Measurements from ENCODE around the gene CAMK1D.
A peak's percentile ranks its signal among the peaks of the same experiment; 100 is the strongest.

CAMK1D gene

DNA sequence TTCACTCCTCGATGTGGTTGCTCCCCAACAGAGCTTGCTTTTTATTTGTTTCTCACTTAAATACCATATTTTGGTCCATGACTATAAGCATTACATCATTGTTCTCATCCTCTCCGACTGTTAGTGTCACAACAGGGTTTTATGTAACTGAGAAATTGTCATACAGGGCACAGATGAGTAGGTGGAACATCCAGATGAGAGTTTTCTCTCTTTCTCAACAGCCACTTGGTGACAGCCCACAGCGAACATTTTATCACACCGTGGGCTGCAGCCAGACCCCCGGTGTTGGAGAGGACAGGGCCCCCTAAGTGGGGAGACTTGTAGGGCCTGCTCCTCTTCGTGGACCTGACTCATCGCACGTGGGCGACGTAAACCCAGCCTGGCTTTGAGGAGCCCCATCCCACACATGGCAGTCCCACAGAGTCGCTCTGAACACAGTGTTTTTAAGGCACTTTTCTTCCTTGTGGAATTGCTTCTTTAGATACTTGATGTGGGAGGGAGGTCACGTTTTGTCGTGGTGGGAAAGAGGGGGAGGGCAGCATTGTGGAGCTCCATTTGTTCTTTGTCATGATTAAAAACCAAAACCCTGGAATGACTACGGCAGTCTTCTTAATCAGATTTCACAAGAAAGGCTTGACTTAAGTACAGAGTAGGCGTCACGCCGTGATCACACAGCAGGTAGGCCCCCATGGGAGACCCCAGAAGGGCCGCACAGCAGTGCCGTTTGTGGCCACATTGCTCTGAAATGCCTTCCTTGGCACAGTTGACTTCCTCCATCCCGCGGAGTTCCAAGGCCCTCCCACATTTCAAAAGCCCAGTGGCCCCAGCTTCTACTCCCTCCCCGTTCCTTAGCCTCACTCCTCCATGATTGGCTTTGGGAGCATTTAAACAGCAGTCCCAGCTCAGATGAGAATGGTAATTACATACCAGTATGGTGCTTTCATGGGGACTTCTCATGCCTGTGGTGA is 431.6 kb downstream of the CAMK1D start:
- no peaks in the 10 kb centered on the region for H4K20me1 ChIP-seq (ENCODE audit: insufficient read depth, low read length)
- no peaks in the 10 kb centered on the region for H3K9me3 ChIP-seq (ENCODE audit: low read length)
- no peak overlapping the region for H3K4me3 ChIP-seq (ENCODE audit: low read depth, low read length, poor library complexity, severe bottlenecking)
- no peak overlapping the region for H3K9ac ChIP-seq (ENCODE audit: low read length)
- no peaks in the 10 kb centered on the region for H3K36me3 ChIP-seq (ENCODE audit: insufficient read depth, low read length)
- TF ChIP-seq CTCF (IDR thresholded peaks at IDR 0.05; ENCODE audit: low read length) = no peak
- TF ChIP-seq EZH2 (IDR thresholded peaks at IDR 0.05; ENCODE audit: borderline replicate concordance, low read length) = no peak
- no peak overlapping the region for H3K4me2 ChIP-seq (ENCODE audit: low read length)
- no peak overlapping the region for H2AFZ ChIP-seq (ENCODE audit: low read length)
- no peaks in the 10 kb centered on the region for H3F3A ChIP-seq (ENCODE audit: insufficient read depth, low read length)
- H3K27me3 ChIP-seq (ENCODE audit: insufficient read depth, low read length) = no peaks in the 10 kb centered on the region
- H3K9me2 ChIP-seq (ENCODE audit: low read depth, low read length) = no peaks in the 10 kb centered on the region
- no peak overlapping the region for H3K27ac ChIP-seq (ENCODE audit: low read depth, low read length, poor library complexity, severe bottlenecking)
- no peaks in the 10 kb centered on the region for H3K4me1 ChIP-seq (ENCODE audit: insufficient read depth, low read length, severe bottlenecking)
- no peaks in the 10 kb centered on the region for H3K79me2 ChIP-seq (ENCODE audit: insufficient read depth, low read length)

- H2AFZ ChIP-seq (ENCODE audit: low read length) = no peak overlapping the region
- no peaks in the 10 kb centered on the region for H3K36me3 ChIP-seq (ENCODE audit: insufficient read depth, low read length)
- no peaks in the 10 kb centered on the region for H3K9me2 ChIP-seq (ENCODE audit: low read depth, low read length)
- no peaks in the 10 kb centered on the region for H3F3A ChIP-seq (ENCODE audit: insufficient read depth, low read length)
- no peak overlapping the region for H3K27ac ChIP-seq (ENCODE audit: low read depth, low read length, poor library complexity, severe bottlenecking)
- TF ChIP-seq EZH2 (IDR thresholded peaks at IDR 0.05; ENCODE audit: borderline replicate concordance, low read length) = no peak
- no peak overlapping the region for H3K4me2 ChIP-seq (ENCODE audit: low read length)
- H3K4me3 ChIP-seq (ENCODE audit: low read depth, low read length, poor library complexity, severe bottlenecking) = no peak overlapping the region
- no peaks in the 10 kb centered on the region for H3K4me1 ChIP-seq (ENCODE audit: insufficient read depth, low read length, severe bottlenecking)
- no peaks in the 10 kb centered on the region for H3K27me3 ChIP-seq (ENCODE audit: insufficient read depth, low read length)
- no peaks in the 10 kb centered on the region for H3K9me3 ChIP-seq (ENCODE audit: low read length)
- H3K79me2 ChIP-seq (ENCODE audit: insufficient read depth, low read length) = no peaks in the 10 kb centered on the region
- no peak overlapping the region for H3K9ac ChIP-seq (ENCODE audit: low read length)
- no peaks in the 10 kb centered on the region for H4K20me1 ChIP-seq (ENCODE audit: insufficient read depth, low read length)
These were observed 432.6 kb downstream of the CAMK1D start for GRCh38 chr10:12781976-12782375.

DNA sequence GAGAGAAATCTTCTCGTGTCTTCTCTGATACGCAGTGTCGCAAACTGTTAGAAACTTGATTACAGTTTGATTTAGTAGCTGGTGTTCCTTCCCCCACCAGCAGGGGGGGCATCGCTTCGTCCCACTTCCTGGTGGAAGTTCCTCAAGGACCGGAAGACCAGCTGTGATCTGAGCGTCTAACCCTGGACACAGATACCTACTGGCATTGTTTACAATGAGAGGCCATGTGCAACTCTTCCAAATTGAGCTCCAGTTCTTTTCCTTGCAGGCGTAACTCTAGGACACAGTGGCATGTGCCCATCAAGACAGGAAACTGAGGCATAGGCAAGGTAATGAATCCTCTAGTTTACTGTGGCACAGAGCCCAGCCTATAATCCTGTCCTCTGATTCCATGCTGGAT is 433.2 kb downstream of the CAMK1D start:
- H3K36me3 ChIP-seq (ENCODE audit: insufficient read depth, low read length) = no peaks in the 10 kb centered on the region
- H3K9me2 ChIP-seq (ENCODE audit: low read depth, low read length) = no peaks in the 10 kb centered on the region
- H2AFZ ChIP-seq (ENCODE audit: low read length) = no peak overlapping the region
- H3K27ac ChIP-seq (ENCODE audit: low read depth, low read length, poor library complexity, severe bottlenecking) = no peak overlapping the region
- H3K4me1 ChIP-seq (ENCODE audit: insufficient read depth, low read length, severe bottlenecking) = no peaks in the 10 kb centered on the region
- H3K4me3 ChIP-seq (ENCODE audit: low read depth, low read length, poor library complexity, severe bottlenecking) = no peak overlapping the region
- no peaks in the 10 kb centered on the region for H3K9me3 ChIP-seq (ENCODE audit: low read length)
- H3K4me2 ChIP-seq (ENCODE audit: low read length) = no peak overlapping the region
- no peaks in the 10 kb centered on the region for H3F3A ChIP-seq (ENCODE audit: insufficient read depth, low read length)
- TF ChIP-seq CTCF (IDR thresholded peaks at IDR 0.05; ENCODE audit: low read length) = peak; percentile 76
- no peak for TF ChIP-seq EZH2 (IDR thresholded peaks at IDR 0.05; ENCODE audit: borderline replicate concordance, low read length)
- H3K27me3 ChIP-seq (ENCODE audit: insufficient read depth, low read length) = no peaks in the 10 kb centered on the region
- no peaks in the 10 kb centered on the region for H4K20me1 ChIP-seq (ENCODE audit: insufficient read depth, low read length)
- no peaks in the 10 kb centered on the region for H3K79me2 ChIP-seq (ENCODE audit: insufficient read depth, low read length)
- H3K9ac ChIP-seq (ENCODE audit: low read length) = no peak overlapping the region
